DMS79 (cell line): ENCODE results near the gene SLC9A5.

Source experiments
- DNase-seq: peaks from one replicate; lab custom pipeline; 2025; lab: John Stamatoyannopoulos, UW

SLC9A5 gene

GRCh38 chr16:67283039-67283825 is 34.5 kb downstream of the SLC9A5 start:
- no peak for DNase-seq

GRCh38 chr16:67283826-67284555 is 35.2 kb downstream of the SLC9A5 start:
- no peak for DNase-seq

DNA sequence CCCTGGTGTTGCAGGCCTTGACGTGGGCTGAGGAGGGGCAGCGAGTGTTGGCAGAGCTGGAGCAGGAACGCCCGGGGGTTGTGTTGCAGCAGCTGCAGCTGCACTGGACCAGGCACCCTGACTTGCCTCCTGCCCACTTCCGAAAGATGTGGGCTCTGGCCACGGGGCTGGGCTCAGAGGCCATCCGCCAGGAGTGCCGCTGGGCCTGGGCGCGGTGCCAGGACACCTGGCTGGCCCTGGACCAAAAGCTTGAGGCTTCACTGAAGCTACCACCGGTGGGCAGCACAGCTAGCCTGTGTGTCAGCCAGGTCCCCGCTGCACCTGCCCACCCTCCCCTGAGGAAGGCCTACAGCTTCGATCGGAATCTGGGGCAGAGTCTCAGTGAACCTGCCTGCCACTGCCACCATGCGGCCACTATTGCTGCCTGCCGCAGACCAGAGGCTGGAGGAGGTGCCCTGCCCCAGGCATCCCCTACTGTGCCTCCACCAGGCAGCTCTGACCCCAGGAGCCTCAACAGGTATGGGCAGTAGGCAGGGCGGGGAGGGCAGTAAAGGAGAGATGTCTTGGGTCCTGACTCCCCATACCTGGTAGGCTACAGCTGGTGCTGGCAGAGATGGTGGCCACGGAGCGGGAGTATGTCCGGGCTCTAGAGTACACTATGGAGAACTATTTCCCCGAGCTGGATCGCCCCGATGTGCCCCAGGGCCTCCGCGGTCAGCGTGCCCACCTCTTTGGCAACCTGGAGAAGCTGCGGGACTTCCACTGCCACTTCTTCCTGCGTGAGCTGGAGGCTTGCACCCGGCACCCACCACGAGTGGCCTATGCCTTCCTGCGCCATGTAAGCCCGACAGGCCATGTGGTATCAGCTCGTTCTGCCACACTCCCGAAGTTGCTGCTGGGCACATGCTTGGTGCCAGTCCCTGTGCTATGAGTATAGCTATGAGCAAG is 36.2 kb downstream of the SLC9A5 start:
- peak; percentile 67 for DNase-seq

DNA sequence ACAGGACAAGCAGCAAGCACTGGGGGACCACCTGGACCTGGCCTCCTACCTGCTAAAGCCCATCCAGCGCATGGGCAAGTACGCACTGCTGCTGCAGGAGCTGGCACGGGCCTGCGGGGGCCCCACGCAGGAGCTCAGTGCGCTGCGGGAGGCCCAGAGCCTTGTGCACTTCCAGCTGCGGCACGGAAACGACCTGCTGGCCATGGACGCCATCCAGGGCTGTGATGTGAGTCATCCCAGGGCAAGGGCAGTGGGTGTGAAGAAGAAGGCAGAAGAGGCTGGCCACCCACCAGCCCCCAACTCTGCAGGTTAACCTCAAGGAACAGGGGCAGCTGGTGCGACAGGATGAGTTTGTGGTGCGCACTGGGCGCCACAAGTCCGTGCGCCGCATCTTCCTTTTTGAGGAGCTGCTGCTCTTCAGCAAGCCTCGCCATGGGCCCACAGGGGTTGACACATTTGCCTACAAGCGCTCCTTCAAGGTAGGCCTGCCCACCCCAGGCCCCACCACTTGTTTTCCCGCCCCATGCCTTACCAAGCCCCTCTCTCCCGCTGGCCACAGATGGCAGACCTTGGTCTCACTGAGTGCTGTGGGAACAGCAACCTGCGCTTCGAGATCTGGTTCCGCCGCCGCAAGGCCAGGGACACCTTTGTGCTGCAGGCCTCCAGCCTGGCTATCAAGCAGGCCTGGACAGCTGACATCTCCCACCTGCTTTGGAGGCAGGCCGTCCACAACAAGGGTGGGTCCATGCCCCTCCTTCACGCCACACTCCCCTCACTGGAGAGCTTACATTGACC is 37.9 kb downstream of the SLC9A5 start:
- DNase-seq, result no peak

- DNase-seq, result no peak
Observed at GRCh38 chr16:67287960-67288359, 39.2 kb downstream of the SLC9A5 start.

GRCh38 chr16:67291461-67291860 is 42.7 kb downstream of the SLC9A5 start:
- no peak for DNase-seq

DNA sequence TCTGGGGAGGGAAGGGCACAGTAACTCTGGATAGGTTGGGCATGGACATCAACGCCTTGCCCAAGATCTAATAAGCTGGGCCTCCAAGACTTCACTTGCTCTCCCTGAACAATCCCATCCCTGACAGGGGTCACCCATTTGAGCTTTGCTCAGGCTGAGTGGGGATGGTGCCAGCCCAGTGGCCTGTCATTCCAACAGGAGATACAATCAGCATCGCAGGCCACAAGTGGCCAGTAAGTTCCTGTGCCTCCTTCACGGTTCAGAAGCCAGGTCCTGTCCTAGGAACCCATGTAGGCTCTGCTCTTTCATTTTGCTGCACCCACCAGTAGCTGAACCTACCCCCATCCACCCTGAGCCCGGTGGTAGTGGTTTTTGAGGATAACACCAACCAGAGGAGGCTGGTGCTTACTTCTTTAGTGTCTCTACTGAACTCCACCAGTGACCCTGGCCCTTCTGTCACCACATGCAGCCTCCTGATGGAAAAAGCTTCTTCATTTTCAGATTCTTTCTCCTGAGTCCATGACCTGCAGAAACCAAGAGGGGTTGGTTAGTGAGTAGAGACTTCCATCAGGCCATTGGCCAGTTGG is 45.5 kb downstream of the SLC9A5 start:
- DNase-seq, result no peak

DNA sequence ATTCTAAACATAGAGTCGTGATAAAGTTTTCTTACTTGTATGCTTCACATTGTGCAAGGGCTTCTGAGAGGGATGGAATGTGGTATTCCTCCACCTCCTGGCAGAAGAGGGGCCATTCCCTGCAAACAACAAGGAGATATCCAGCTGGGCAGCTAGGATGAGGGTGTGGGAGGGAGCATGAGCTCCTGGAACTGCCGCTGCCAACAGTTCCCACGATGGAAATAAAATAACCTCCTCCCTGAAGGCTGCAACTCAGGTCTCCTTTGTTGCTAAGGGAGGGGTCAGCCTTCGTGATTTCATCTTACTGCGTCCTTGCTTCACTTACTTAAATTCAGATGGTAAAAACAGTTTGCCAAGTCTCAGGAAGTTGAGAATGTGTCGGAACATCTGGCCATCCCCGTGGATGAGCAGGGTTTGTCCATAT is 46.2 kb downstream of the SLC9A5 start:
- DNase-seq, result no peak

DNA sequence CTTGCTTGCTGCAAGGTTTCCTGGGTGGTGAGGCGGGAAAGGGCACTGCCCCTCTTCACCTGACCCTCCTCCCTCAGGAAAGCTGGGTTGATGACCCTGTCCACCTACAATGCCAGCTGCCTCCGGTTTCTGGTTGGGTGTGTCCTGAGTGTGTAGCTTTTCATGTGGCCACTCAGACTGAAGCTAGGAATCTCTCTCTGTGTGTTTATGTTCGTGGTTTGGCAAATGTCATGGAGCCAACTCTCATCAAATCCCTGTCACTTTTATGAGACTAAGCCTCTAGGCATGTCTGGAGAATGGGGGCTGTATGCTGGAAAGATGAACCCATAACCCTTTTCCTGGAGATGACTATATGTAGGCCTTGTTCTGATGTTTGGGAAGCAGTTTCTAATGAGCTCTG is 47.6 kb downstream of the SLC9A5 start:
- no peak for DNase-seq

- DNase-seq, result no peak
Observed at GRCh38 chr16:67298277-67298676, 49.5 kb downstream of the SLC9A5 start.

DNA sequence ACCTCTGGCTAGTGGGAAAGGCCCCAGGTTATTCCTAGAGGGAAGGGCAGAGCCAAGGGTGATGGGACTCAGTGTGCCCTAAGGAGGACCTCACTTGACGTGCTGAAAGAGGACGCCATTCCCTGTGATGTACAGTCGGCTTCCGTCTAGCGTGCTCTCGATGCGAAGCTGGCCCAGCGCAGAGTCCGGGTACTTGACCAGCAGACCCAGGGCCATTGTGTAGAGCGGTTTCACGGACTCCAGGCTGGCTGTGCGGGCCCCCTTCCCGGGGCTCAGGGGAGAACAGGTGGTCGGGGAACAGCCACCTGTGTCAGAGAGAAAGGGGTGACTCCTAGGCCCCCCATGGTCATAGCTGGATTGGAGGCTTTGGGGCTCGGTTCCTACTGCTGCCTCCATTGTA is 50.5 kb downstream of the SLC9A5 start:
- DNase-seq, result no peak

DNA sequence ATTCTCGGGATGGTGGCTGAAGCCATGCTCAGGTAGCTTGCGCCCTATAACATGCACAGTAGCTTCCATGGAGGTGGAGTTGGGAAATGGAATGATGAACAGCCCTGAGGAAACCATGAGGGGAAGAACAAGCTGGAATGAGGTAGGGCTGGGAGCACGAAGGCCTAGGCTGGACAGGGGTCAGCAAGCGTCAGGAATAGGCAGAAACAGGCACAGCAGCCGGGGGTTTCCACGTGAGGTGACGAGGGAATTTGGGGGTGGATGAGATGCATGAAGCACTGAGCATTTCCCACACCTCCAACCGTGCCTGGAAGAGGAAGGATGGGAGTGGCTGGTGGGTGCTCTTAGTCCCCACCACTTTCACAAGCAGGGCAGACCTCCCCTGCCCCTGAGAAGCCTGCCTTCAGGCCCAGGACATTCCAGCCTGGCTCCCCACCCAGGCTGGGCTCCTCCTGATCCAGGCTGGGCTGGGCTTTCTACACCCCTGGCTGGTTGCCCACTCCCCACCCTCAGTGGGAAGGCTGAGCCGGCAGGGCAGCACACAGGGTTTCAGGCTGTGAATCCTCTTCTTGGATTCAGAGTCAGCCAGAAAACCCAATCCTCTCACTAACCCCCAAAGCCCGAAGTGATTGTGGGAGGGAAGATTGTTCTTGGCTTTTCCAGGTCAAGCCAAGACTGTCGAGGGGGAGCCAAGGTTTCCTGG is 52.5 kb downstream of the SLC9A5 start:
- no peak for DNase-seq

- DNase-seq, result no peak
Observed at GRCh38 chr16:67302076-67302475, 53.3 kb downstream of the SLC9A5 start.

- no peak for DNase-seq
Observed at GRCh38 chr16:67302970-67303369, 54.2 kb downstream of the SLC9A5 start.

GRCh38 chr16:67304020-67304419 is 55.2 kb downstream of the SLC9A5 start:
- DNase-seq, result no peak

DNA sequence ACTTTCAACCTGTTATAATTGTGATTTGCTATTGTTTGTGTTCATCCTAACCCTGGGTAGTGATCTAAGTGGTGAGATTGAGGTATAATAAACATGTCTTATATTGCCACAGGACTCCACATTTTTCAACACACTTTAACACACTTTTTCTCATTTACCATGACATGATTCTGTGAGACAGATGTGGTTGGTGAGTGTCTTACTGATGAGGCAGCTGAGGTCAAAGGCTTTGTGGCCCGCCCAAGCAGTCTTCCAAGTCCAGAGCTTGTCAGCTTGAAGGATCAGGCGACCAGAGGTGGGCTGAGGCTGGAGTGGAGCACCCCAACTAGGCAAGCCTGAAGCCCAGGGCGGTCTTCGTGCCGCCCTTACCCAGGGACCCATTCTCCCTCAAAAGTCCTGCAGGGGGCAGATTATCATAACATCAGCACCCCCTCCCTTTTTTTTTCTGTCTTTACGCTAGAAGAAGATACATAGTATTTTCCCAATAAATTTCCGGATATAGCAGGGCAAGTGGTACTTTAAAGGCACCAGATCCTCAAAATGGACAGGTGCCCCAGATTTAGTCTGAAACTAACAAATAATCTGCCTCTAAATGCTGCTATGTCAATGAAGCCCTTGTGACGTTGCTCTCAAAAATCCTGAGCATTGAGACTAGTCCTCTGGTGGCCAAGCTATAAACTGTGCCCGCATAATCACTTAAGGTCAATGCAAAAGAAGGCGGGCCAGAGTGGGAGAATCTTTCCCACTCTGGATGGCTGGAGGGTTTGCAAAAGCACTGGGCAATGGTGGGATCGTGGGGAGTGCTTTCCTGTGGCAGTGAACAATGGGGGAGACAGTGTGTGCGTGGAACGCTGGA is 56.7 kb downstream of the SLC9A5 start:
- DNase-seq, result no peak

DNA sequence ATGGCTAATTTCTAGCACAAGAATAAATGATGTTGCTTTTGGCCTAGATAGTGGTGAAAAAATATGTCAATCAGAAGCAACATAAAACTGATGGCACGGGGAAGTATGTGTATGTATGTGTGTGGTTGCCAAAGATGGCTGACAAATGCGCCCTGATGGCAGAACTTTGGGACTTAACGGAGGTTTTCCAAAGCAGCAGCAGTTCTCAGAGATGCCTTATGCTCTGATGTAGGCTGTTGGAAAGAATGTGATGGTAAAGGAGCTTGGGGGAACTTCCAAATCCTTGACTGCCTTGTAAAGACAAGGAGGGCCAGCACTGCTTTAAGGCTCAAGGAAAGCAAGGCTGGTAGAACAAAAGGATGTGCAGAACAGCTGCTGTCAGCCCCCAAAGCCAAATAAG is 61.8 kb downstream of the SLC9A5 start:
- DNase-seq, result no peak

DNA sequence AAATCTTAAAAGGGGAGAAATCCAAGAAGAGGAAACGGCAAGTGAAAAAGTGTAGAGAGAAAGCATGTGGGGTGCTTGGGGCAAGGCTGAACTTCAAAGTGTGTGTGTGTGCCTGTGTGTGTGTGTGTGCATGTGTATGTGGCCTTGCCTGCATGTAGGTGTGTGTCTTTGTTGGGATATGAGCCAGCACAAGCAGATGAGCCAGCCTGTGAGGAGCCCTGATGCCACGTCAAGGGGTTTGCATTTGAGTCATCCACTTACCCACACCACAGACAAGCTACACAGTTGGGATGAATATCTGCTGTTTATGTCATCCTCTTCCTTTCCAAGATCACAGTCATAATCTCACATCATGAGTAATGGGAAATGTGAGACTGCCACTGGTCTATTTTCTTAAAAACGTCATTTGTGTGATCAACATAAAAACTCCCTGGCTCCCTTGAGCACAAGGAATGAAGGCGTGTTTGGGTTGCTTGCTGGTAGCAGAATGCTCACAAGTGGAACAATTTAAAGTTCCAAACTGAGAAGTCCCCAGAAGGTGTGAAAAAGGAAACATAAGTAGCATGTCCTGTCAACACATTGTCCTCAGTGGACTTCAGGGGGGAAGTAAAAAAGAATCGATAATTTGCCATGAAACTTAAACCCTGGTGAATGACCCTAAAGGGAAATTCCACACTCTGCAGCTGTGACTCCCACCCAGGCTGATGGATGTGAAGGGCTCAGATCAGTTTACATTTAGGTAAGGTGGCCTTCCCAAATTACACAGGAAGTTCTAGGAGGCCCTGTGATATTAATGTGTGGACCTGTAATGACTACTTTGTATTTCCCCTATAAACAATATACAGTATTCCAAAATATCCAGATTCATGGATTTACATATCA is 63.1 kb downstream of the SLC9A5 start:
- DNase-seq, result no peak

DNA sequence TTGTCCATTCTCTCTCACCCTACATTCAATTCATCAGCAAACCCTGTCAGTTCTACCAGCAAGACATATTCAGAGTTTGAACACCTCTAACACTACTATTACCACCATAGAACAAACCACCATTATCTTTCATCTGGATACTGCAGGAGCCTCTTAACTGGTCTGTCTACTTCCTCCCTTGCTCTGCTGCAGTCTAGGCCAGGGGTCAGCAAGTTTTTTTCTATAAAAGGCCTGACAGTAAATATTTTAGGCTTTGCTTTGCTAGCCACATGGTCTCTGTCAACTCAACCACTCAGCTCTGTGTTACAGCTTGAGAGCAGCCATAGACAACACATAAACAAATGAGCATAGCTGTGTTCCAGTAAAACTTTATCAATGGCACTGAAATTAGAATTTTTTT is 63.9 kb downstream of the SLC9A5 start:
- DNase-seq, result no peak
